GM23338 (cell line): ENCODE measurements around the gene ENOX1.

Experiments
- CREB1 ChIP-seq: fragments of 250-450 bp; sonication (Bioruptor Pico); IDR thresholded peaks from 2 replicates; pipeline ENCODE4 v1.5.0; 2020; ENCODE audit warnings: low read depth, mild to moderate bottlenecking, moderate library complexity
- CTCF ChIP-seq, 2 experiments: fragments of 200-600 bp in 1 of 2; sonication (generic) in 1 of 2; conservative IDR thresholded peaks; 2 replicates each; pipeline versions ENCODE4 v1.5.1 to v1.6.1; 2016 to 2017; ENCODE audit warnings: antibody characterized with exemption in 2 of 2, low read depth in 2 of 2, mild to moderate bottlenecking in 2 of 2, moderate library complexity in 1 of 2
- ETS1 ChIP-seq: IDR thresholded peaks from 2 replicates; pipeline ENCODE4 v1.6.1; 2016; ENCODE audit warnings: antibody characterized with exemption
- EZH2 ChIP-seq: fragments of 200-600 bp; sonication (generic); IDR thresholded peaks from one replicate; pipeline ENCODE4 v1.8.0; 2017; ENCODE audit warnings: antibody characterized with exemption, mild to moderate bottlenecking, low read depth; ENCODE audit not compliant: unreplicated experiment
- EZH2phosphoT487 ChIP-seq: fragments of 200-600 bp; sonication (generic); IDR thresholded peaks from one replicate; pipeline ENCODE4 v1.8.1; 2018; ENCODE audit warnings: antibody characterized with exemption; ENCODE audit not compliant: unreplicated experiment
- JUNB ChIP-seq: IDR thresholded peaks from one replicate; pipeline ENCODE4 v1.6.1; 2016; ENCODE audit warnings: antibody characterized with exemption; ENCODE audit not compliant: unreplicated experiment
- POLR2AphosphoS5 ChIP-seq: IDR thresholded peaks from 2 replicates; pipeline ENCODE4 v1.6.1; 2016; ENCODE audit warnings: antibody characterized with exemption, low read depth
- STAT1 ChIP-seq: IDR thresholded peaks from one replicate; pipeline ENCODE4 v1.6.1; 2016; ENCODE audit warnings: antibody characterized with exemption; ENCODE audit not compliant: unreplicated experiment
- ZNF114 ChIP-seq: fragments of 250-450 bp; sonication (Bioruptor Pico); IDR thresholded peaks from 2 replicates; pipeline ENCODE4 v1.5.0; 2020; ENCODE audit warnings: mild to moderate bottlenecking, moderate library complexity
- TF ChIP-seq, protein P1 (sequence below): IDR thresholded peaks from one replicate; pipeline ENCODE4 v1.6.1; 2018; ENCODE audit warnings: antibody characterized with exemption; ENCODE audit not compliant: unreplicated experiment

GRCh38 chr13:43297967-43298678 lies 488.6 kb downstream of the ENOX1 start:
- TF ChIP-seq EZH2 (no peak), CTCF (conservative IDR thresholded peaks at IDR 0.05; ENCODE audit: low read depth in 2 of 2) (no peak), EZH2phosphoT487 (no peak), ETS1 (no peak), CREB1 (CRISPR knock-in tag) (no peak), STAT1 (no peak), POLR2AphosphoS5 (no peak), ZNF114 (CRISPR knock-in tag) (no peak), JUNB (no peak)
- TF ChIP-seq, protein P1, sequence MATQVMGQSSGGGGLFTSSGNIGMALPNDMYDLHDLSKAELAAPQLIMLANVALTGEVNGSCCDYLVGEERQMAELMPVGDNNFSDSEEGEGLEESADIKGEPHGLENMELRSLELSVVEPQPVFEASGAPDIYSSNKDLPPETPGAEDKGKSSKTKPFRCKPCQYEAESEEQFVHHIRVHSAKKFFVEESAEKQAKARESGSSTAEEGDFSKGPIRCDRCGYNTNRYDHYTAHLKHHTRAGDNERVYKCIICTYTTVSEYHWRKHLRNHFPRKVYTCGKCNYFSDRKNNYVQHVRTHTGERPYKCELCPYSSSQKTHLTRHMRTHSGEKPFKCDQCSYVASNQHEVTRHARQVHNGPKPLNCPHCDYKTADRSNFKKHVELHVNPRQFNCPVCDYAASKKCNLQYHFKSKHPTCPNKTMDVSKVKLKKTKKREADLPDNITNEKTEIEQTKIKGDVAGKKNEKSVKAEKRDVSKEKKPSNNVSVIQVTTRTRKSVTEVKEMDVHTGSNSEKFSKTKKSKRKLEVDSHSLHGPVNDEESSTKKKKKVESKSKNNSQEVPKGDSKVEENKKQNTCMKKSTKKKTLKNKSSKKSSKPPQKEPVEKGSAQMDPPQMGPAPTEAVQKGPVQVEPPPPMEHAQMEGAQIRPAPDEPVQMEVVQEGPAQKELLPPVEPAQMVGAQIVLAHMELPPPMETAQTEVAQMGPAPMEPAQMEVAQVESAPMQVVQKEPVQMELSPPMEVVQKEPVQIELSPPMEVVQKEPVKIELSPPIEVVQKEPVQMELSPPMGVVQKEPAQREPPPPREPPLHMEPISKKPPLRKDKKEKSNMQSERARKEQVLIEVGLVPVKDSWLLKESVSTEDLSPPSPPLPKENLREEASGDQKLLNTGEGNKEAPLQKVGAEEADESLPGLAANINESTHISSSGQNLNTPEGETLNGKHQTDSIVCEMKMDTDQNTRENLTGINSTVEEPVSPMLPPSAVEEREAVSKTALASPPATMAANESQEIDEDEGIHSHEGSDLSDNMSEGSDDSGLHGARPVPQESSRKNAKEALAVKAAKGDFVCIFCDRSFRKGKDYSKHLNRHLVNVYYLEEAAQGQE: no peak
